Breast epithelium (tissue), 4 donors: Measurements from ENCODE around the gene ZFP82. TPM values are rescaled to one million over a fixed set of nuclear protein-coding genes. Genes with fewer than 3 reads are reported as not detected.

Experiments
- DNase-seq, 2 donors: peaks; one replicate each; pipeline ENCODE4 v3.0.0-alpha.2; 2019; ENCODE audit warnings: low spot score in 2 of 2
- H3K27ac ChIP-seq, 2 donors: fragments of 200-600 bp; sonication (generic) in 1 of 2; one replicate each; pipeline ENCODE4 v1.5.1; 2016 to 2019; ENCODE audit warnings: mild to moderate bottlenecking in 1 of 2
- H3K27me3 ChIP-seq, 2 donors: fragments of 200-600 bp; sonication (generic) in 1 of 2; one replicate each; pipeline versions ENCODE4 v1.5.1 to v1.6.0; 2017 to 2019; ENCODE audit warnings: control low read depth in 1 of 2, mild to moderate bottlenecking in 1 of 2
- H3K36me3 ChIP-seq: fragments of 200-600 bp; one replicate; pipeline ENCODE4 v1.5.1; 2019
- H3K4me1 ChIP-seq, 2 donors: fragments of 200-600 bp; sonication (generic); one replicate each; pipeline ENCODE4 v1.5.1; 2016 to 2019; ENCODE audit warnings: control low read depth in 1 of 2
- H3K4me3 ChIP-seq, 3 donors: fragments of 200-600 bp; sonication (generic); 1 replicate in 2 of 3; 2 replicates in 1 of 3; pipeline ENCODE4 v1.5.1; 2016 to 2019; ENCODE audit warnings: mild to moderate bottlenecking in 3 of 3, moderate library complexity in 2 of 3
- H3K9me3 ChIP-seq, 2 donors: fragments of 200-600 bp; sonication (generic) in 1 of 2; one replicate each; pipeline ENCODE4 v1.5.1; 2016 to 2019; ENCODE audit warnings: control low read depth in 1 of 2
- CTCF ChIP-seq, 3 donors: fragments of 450-650 bp; IDR thresholded peaks; one replicate each; pipeline ENCODE4 v1.5.1; 2016 to 2017; ENCODE audit warnings: antibody characterized with exemption in 3 of 3, mild to moderate bottlenecking in 3 of 3, moderate library complexity in 3 of 3
- POLR2A ChIP-seq: fragments of 450-650 bp; IDR thresholded peaks from one replicate; pipeline ENCODE4 v1.6.1; 2016; ENCODE audit warnings: antibody characterized with exemption, mild to moderate bottlenecking, moderate library complexity
- POLR2AphosphoS5 ChIP-seq, 3 donors: sonication (generic); formaldehyde crosslinking; IDR thresholded peaks; one replicate each; pipeline ENCODE4 v1.6.1; 2017; ENCODE audit warnings: antibody characterized with exemption in 3 of 3
- intact Hi-C: fragments of 100-400 bp; cut with DNase I; formaldehyde crosslinking; loops from one replicate; pipeline ENCODE4 v1.15.1; 2023; ENCODE audit warnings: low total_unique reads
- total RNA-seq, 3 donors: library from RNA; depleted of rRNA; stranded (reverse); fragments of >200 nt; gene quantifications; one replicate each; pipeline ENCODE4 v1.1.0, GENCODE V29; 2016

ZFP82 gene
- total RNA-seq: 10 to 100 TPM in 1 of 3 donors, 1 to 10 TPM in 2; 3.4 to 13.6 (median 9.5) TPM

- Histone ChIP-seq H3K9me3 (peaks cover 0 to 11% of the 10 kb centered on the region in 2 donors), H3K36me3 (no peaks in the 10 kb centered on the region), H3K27me3 (no peaks in the 10 kb centered on the region), H3K27ac (peak within 1 kb of the TSS; percentile 86 to 93), H3K4me1 (peaks cover 0 to 8% of the 10 kb centered on the region in 2 donors), H3K4me3 (peak within 1 kb of the TSS; percentile 71 to 81 (median 73))
- peak; percentile 31 to 68 for DNase-seq
- TF ChIP-seq POLR2A (no peak), POLR2AphosphoS5 (IDR thresholded peaks at IDR 0.05) (peak; percentile 24 to 61 (median 26))
- intact Hi-C loops: no loop called here
Observed at GRCh38 chr19:36418287-36419001, at the start of gene ZFP82. TSS of gene ZFP82 (minus strand) at chr19:36418644. CDS start at chr19:36409789, 8,855 bp downstream.

- Histone ChIP-seq H3K36me3 (no peaks in the 10 kb centered on the region), H3K27ac (no peak overlapping the region), H3K27me3 (no peaks in the 10 kb centered on the region), H3K4me3 (no peak overlapping the region), H3K9me3 (peaks cover 42 to 43% of the 10 kb centered on the region in 2 donors), H3K4me1 (no peaks in the 10 kb centered on the region)
- DNase-seq: no peak
- intact Hi-C loops: no loop called here
- no peak for TF ChIP-seq CTCF (IDR thresholded peaks at IDR 0.05)
Observed at GRCh38 chr19:36460046-36460445, 41.6 kb upstream of the ZFP82 start.

- no peak overlapping the region for H3K27ac ChIP-seq
- no peaks in the 10 kb centered on the region for H3K4me1 ChIP-seq
- intact Hi-C loops: no loop called here
- no peak for DNase-seq
- no peak overlapping the region for H3K4me3 ChIP-seq
- H3K36me3 ChIP-seq: peaks cover 2% of the 10 kb centered on the region
- H3K9me3 ChIP-seq: peaks cover 54 to 76% of the 10 kb centered on the region in 2 donors
- no peaks in the 10 kb centered on the region for H3K27me3 ChIP-seq
- TF ChIP-seq POLR2A (no peak), CTCF (IDR thresholded peaks at IDR 0.05) (no peak), POLR2AphosphoS5 (IDR thresholded peaks at IDR 0.05) (no peak)
Observed at GRCh38 chr19:36456831-36457230, 38.4 kb upstream of the ZFP82 start.

- peaks cover 23% of the 10 kb centered on the region for H3K36me3 ChIP-seq
- no peak overlapping the region for H3K27ac ChIP-seq
- DNase-seq: no peak
- peak overlapping the region in 1 of 3 donors; percentile 29 for H3K4me3 ChIP-seq
- peaks cover 82 to 100% of the 10 kb centered on the region in 2 donors for H3K9me3 ChIP-seq
- intact Hi-C loops: no loop called here
- no peak for TF ChIP-seq POLR2AphosphoS5 (IDR thresholded peaks at IDR 0.05)
- no peak for TF ChIP-seq POLR2A
- TF ChIP-seq CTCF (IDR thresholded peaks at IDR 0.05): no peak
- H3K27me3 ChIP-seq: no peaks in the 10 kb centered on the region
- no peaks in the 10 kb centered on the region for H3K4me1 ChIP-seq
Observed at GRCh38 chr19:36449059-36449670, 30.7 kb upstream of the ZFP82 start.

GRCh38 chr19:36441339-36441738 is 22.9 kb upstream of the ZFP82 start:
- Histone ChIP-seq H3K36me3 (no peaks in the 10 kb centered on the region), H3K4me1 (no peaks in the 10 kb centered on the region), H3K27ac (no peak overlapping the region), H3K9me3 (peaks cover 72 to 84% of the 10 kb centered on the region in 2 donors), H3K27me3 (no peaks in the 10 kb centered on the region), H3K4me3 (no peak overlapping the region)
- intact Hi-C loops: no loop called here
- DNase-seq: no peak
- TF ChIP-seq POLR2A (no peak), CTCF (IDR thresholded peaks at IDR 0.05) (no peak), POLR2AphosphoS5 (IDR thresholded peaks at IDR 0.05) (no peak)
